Measurements from ENCODE around the gene SMARCC2.

The SMARCC2 gene

DNA sequence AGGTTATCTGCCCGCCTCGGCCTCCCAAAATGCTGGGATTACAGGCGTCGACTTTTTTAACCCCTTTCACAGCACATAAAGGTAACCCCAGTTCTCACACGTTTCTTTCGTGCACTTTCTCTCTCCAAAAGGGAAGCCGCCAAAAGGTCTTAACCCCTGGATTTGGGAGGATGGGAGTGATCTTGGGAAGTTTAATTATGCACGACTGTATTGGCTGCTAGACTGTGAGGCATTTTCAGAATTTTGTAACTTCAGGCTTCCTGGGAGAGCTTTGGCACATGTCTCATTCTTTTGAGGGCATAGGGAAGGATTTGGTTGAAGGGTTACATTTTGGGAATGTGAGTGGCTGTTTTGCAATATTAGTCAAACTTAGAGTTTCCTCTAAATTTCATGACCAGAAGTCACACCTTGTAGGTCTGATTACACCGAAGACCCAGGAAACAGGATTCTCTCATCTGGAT is 1.4 kb upstream of the SMARCC2 start:
- TF ChIP-seq FOXP2 (optimal IDR thresholded peaks at IDR 0.05; ENCODE audit: borderline replicate concordance, extremely low read depth, extremely low read length, insufficient read depth) (no peak), SIN3A (IDR thresholded peaks at IDR 0.05; ENCODE audit: borderline replicate concordance, insufficient read depth, low read length) (no peak), TAF1 (IDR thresholded peaks at IDR 0.05; ENCODE audit: borderline replicate concordance, insufficient read depth, low read length) (no peak), POLR2AphosphoS5 (IDR thresholded peaks at IDR 0.05; ENCODE audit: low read depth, low read length) (no peak)
- TF ChIP-seq, protein P1, sequence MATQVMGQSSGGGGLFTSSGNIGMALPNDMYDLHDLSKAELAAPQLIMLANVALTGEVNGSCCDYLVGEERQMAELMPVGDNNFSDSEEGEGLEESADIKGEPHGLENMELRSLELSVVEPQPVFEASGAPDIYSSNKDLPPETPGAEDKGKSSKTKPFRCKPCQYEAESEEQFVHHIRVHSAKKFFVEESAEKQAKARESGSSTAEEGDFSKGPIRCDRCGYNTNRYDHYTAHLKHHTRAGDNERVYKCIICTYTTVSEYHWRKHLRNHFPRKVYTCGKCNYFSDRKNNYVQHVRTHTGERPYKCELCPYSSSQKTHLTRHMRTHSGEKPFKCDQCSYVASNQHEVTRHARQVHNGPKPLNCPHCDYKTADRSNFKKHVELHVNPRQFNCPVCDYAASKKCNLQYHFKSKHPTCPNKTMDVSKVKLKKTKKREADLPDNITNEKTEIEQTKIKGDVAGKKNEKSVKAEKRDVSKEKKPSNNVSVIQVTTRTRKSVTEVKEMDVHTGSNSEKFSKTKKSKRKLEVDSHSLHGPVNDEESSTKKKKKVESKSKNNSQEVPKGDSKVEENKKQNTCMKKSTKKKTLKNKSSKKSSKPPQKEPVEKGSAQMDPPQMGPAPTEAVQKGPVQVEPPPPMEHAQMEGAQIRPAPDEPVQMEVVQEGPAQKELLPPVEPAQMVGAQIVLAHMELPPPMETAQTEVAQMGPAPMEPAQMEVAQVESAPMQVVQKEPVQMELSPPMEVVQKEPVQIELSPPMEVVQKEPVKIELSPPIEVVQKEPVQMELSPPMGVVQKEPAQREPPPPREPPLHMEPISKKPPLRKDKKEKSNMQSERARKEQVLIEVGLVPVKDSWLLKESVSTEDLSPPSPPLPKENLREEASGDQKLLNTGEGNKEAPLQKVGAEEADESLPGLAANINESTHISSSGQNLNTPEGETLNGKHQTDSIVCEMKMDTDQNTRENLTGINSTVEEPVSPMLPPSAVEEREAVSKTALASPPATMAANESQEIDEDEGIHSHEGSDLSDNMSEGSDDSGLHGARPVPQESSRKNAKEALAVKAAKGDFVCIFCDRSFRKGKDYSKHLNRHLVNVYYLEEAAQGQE (IDR thresholded peaks at IDR 0.05; ENCODE audit: insufficient read depth in 1 of 2, low read depth in 2 of 2, low read length in 2 of 2) = no peak

DNA sequence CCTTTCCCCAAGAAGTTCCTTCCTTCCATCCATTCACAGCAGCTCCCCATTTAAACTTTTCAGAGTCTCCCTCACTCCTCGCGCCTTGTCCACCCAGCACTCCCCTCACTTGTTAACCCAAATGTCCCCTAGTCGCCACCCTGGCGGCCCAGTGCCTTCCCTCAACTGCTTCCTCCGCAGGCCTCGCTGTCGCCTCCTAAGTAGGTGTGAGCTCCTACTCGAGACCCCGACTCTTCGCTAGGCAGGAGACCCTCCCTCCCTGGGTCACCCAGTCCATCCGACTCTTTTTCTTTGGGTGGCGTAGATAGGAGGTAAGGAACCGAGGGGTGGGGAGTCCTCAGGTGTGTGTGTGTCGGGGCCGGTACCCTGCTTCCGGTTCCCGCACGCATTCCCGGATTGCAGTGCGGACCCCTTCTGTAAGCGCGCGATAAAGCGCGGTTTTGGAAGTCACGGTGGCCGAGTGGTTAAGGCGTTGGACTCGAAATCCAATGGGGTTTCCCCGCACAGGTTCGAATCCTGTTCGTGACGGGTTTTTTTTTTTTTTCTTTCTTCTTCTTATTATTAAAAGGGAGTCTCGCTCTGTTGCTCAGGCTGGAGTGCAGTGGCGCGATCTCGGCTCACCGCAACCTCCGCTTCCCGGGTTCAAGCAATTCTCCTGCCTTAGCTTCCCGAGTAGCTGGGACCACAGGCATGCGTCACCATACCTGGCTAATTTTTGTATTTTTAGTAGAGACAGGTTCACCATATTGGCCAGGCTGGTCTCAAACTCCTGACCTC is 823 bp upstream of the SMARCC2 start:
- TF ChIP-seq SIN3A (IDR thresholded peaks at IDR 0.05; ENCODE audit: borderline replicate concordance, insufficient read depth, low read length) = 0 out of 2 replicates have a peak, but pooled peaks have one; percentile 23
- TF ChIP-seq TAF1 (IDR thresholded peaks at IDR 0.05; ENCODE audit: borderline replicate concordance, insufficient read depth, low read length) = no peak
- no peak for TF ChIP-seq FOXP2 (optimal IDR thresholded peaks at IDR 0.05; ENCODE audit: borderline replicate concordance, extremely low read depth, extremely low read length, insufficient read depth)
- TF ChIP-seq, protein P1 (IDR thresholded peaks at IDR 0.05; ENCODE audit: insufficient read depth in 1 of 2, low read depth in 2 of 2, low read length in 2 of 2) = peak; percentile 19 to 28; a peak in 2 of 4 replicates
- TF ChIP-seq POLR2AphosphoS5 (IDR thresholded peaks at IDR 0.05; ENCODE audit: low read depth, low read length) = 0 out of 2 replicates have a peak, but pooled peaks have one; percentile 22

GRCh38 chr12:56188778-56189098 is 545 bp downstream of the SMARCC2 start:
- no peak for TF ChIP-seq POLR2AphosphoS5 (IDR thresholded peaks at IDR 0.05; ENCODE audit: low read depth, low read length)
- TF ChIP-seq SIN3A (IDR thresholded peaks at IDR 0.05; ENCODE audit: borderline replicate concordance, insufficient read depth, low read length) = no peak
- TF ChIP-seq TAF1 (IDR thresholded peaks at IDR 0.05; ENCODE audit: borderline replicate concordance, insufficient read depth, low read length) = no peak
- TF ChIP-seq, protein P1 (IDR thresholded peaks at IDR 0.05; ENCODE audit: insufficient read depth in 1 of 2, low read depth in 2 of 2, low read length in 2 of 2) = no peak
- no peak for TF ChIP-seq FOXP2 (optimal IDR thresholded peaks at IDR 0.05; ENCODE audit: borderline replicate concordance, extremely low read depth, extremely low read length, insufficient read depth)

- TF ChIP-seq POLR2AphosphoS5 (IDR thresholded peaks at IDR 0.05; ENCODE audit: low read depth, low read length) (no peak), SIN3A (IDR thresholded peaks at IDR 0.05; ENCODE audit: borderline replicate concordance, insufficient read depth, low read length) (no peak), TAF1 (IDR thresholded peaks at IDR 0.05; ENCODE audit: borderline replicate concordance, insufficient read depth, low read length) (no peak), FOXP2 (optimal IDR thresholded peaks at IDR 0.05; ENCODE audit: borderline replicate concordance, extremely low read depth, extremely low read length, insufficient read depth) (no peak)
- TF ChIP-seq, protein P1 (IDR thresholded peaks at IDR 0.05; ENCODE audit: insufficient read depth in 1 of 2, low read depth in 2 of 2, low read length in 2 of 2) = no peak
Measured at GRCh38 chr12:56188131-56188777, 1.0 kb downstream of the SMARCC2 start.
